AG09319 (cell line): ENCODE measurements around the gene EFNA2.

Experiments
- DNase-seq: peaks from one replicate; pipeline ENCODE4 v3.0.0-alpha.2; 2010; ENCODE audit warnings: low read depth; ENCODE audit errors: extremely low read depth
- CTCF ChIP-seq: IDR thresholded peaks from 2 replicates; pipeline ENCODE4 v1.5.1; 2011; ENCODE audit warnings: low read depth, mild to moderate bottlenecking, inconsistent platforms, low read length, moderate library complexity

The EFNA2 gene

DNA sequence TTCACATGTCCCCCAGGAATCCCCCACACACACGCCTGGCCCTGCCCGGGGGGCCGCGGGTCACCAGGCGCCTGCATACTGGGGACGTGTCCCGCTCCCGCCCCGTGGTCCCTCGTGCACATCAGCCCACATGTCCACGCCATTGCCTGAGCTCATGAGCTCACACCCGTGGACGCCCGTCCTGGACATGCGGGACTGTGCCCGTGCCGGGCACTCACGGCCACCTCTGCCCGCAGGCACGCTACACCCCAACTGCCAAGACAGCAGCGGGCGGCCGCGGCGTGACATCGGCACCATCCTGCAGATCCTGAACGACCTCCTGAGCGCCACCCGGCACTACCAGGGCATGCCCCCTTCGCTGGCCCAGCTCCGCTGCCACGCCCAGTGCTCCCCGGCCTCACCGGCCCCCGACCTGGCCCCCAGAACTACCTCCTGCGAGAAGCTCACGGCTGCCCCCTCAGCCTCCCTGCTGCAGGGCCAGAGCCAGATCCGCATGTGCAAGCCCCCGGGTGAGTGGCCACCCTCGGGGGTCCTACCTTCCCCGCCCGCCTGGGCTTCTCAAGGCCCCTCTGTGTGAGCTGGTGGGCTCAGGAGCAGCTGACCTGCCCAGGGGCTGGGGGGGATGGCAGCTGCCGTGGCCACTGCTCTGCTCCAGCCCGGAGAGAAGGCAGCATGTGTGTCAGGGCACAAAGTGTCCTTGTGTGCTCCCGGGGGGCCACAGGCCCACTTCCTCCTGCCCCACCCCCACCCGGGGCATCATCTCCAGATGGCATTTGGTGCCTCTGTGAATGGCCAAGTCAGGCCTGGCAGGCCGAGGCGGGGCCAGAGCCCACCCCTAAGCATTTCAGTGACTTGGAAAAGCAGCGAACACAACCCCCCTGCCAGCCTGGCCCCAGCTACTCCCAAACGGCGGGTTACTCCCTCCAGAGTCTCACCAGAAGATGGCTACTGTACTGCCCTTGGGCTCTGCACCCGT lies 30.2 kb upstream of the EFNA2 start:
- no peak for DNase-seq
- no peak for TF ChIP-seq CTCF

DNA sequence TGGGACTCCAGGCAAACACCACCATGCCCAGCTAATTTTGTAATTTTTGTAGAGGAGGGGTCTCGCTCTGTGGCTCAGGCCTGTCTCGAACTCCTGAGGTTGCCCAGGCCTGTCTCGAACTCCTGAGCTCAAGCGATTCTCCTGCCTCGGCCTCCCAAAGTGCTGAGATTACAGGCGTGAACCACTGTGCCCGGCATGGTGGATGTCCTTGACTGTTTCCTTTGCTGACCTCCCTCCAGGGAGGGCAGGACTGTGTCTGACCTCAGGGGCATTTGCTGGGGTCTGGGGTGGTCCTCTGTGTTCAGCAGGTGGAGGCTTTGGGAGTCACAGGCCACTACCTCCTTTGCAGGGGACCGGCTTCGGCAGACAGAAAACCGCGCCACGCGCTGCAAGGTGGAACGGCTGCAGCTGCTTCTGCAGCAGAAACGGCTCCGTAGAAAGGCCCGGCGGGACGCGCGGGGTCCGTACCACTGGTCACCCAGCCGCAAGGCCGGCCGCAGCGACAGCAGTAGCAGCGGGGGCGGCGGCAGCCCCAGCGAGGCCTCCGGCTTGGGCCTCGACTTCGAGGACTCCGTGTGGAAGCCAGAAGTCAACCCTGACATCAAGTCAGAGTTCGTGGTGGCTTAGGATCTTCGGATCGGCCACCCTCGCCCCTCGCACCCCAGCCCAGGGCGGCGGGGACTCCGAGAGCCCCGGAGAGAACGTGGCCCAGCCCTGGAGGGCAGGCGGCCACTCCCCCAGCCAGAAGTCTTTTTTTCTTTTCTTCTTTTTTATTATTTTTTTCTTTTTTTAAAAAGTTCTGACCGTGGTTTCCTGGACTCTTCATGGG lies 28.8 kb upstream of the EFNA2 start:
- TF ChIP-seq CTCF = no peak
- no peak for DNase-seq

- no peak for DNase-seq
- TF ChIP-seq CTCF = no peak
Observed at GRCh38 chr19:1257475-1258162, 28.1 kb upstream of the EFNA2 start.

DNA sequence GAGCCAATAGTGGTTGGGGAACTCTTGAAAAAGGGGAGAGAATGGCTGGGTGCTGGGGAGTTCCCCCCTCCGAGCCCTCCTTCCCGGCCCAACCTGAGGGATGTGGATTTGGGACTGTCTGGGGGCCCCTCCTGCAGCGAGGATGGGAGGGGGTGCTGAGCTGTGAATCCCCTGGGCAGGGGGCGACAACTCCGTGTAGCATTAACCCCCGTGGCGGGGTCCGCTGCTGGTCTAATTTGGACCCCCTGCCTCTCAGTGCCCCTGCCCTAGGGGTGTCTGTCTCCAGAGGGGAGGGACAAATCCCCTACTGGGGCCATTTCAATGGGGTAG lies 27.5 kb upstream of the EFNA2 start:
- no peak for DNase-seq
- no peak for TF ChIP-seq CTCF

DNA sequence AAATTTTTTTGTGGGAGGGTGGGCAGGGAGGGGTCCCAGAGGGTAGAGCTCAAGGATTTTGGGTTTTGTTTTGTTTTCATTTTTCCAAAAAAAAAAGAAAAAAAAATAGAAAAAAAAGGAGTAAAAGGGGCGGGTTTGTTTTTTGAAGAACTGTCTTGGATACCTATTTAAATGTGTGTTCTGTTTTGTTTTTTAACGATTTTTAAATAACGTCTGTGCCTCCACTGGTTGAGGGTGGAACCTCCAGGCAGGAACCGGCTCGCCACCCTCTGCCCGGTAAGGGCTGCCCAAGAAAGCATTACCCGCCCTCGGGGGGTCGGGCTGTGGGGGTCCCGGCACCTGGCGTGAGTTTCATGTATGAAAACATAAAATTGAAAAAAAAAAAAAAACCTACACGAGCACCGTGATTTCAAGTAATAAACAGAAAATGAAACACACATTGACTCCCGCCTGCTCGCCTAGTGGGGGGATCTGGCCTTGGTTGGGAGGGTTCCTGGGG lies 26.9 kb upstream of the EFNA2 start:
- TF ChIP-seq CTCF = no peak
- no peak for DNase-seq

- no peak for DNase-seq
- TF ChIP-seq CTCF = no peak
Observed at GRCh38 chr19:1259206-1259875, 26.3 kb upstream of the EFNA2 start.
